Cerebellar nuclear complex (tissue), 1 donor: ENCODE measurements around the gene PLD4.
"Not testable (repeated sequence)": the region's sequence is repeated elsewhere in the genome, so short reads cannot be mapped to it uniquely, and the experiment has no call there.

Experiments
- DNase-seq, 2 experiments: peaks; one replicate each; lab custom pipeline; 2025; lab: John Stamatoyannopoulos, UW

The PLD4 gene

DNA sequence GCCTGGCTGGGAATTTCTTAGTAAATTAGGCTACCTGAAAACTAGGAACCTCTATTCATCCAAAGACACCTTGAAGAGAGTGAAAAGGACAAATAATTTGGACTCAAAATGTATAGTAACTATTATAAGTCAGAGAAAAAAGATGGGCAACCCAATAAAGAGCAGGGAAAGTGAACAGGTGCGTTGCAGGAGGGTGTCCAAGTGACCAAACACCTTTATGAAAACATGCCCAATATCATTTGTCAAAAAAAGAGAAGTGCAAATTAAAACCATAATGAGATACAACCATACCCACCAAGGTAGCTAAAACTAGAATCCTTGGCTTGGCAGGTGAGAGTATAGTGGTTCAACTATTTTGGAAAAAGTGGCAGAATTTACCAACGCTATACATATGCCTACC, 24.9 kb upstream of the PLD4 start:
- no peak for DNase-seq

DNA sequence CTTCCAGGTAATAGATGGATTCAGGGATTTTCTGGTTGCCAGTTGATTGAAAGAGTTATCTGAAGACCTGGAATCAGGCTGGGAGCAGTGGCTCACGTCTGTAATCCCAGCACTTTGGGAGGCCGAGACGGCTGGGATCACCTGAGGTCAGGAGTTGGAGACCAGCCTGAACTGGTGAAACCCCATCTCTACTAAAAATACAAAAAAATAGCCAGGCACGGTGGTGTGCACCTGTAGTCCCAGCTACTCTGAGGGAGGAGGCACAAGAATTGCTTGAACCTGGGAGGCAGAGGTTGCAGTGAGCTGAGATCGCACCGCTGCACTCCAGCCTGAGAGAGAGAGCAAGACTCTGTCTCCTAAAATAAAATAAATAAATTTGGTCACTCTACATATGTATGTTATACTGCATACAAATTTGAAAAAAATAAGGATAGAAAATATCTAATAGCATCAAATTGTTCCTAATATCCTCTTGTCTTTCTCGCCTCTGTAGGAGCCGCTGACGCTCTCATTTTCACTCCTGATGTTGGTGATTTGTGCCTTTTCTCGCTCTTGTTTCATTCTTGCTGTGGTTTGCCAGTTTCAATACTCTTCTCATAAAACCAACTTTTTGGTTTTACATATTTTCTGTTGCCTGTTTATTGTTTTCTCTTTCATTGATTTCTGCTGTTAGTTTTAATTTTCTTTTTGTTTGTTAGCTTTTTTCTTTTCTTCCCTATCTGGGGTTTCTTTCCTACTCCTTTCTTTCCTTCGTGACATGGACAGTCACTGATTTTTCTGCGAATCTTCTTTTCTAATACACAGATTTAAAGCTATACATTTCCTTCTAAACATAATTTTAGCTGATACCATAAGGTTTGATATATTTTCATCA, 23.8 kb upstream of the PLD4 start:
- no peak for DNase-seq

- DNase-seq: peak in 1 of 2 experiments; percentile 19
Measured at GRCh38 chr14:104903990-104904389, 20.7 kb upstream of the PLD4 start.

- not testable (repeated sequence) for DNase-seq
Measured at GRCh38 chr14:104904650-104905578, 19.8 kb upstream of the PLD4 start.

DNA sequence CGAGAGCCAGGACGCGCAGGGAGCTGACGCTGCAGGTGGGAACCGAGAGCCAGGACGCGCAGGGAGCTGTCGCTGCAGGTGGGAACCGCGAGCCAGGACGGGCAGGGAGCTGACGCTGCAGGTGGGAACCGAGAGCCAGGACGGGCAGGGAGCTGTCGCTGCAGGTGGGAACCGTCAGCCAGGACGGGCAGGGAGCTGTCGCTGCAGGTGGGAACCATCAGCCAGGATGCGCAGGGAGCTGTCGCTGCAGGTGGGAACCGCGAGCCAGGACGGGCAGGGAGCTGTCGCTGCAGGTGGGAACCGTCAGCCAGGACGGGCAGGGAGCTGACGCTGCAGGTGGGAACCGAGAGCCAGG, 19.1 kb upstream of the PLD4 start:
- not testable (repeated sequence) for DNase-seq

GRCh38 chr14:104908303-104908702, 16.4 kb upstream of the PLD4 start:
- no peak for DNase-seq

GRCh38 chr14:104912053-104912452, 12.6 kb upstream of the PLD4 start:
- no peak for DNase-seq

DNA sequence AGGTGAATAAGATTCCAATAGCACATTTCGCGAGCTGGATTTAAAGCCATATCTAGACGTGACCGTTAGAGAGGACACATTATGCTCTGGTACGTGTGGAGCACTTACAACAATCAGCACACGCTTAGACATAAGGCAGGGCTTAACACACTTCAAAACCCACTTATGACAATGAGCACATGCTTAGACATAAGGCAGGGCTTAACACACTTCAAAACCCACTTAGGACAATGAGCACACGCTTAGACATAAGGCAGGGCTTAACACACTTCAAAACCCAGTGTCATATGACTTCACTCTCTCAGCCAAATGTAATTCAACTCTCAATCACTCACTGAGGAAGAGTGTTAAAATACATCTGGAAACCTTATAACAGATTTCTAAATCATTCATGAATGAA, 11.2 kb upstream of the PLD4 start:
- no peak for DNase-seq

- no peak for DNase-seq
Measured at GRCh38 chr14:104917116-104917515, 7.6 kb upstream of the PLD4 start.

DNA sequence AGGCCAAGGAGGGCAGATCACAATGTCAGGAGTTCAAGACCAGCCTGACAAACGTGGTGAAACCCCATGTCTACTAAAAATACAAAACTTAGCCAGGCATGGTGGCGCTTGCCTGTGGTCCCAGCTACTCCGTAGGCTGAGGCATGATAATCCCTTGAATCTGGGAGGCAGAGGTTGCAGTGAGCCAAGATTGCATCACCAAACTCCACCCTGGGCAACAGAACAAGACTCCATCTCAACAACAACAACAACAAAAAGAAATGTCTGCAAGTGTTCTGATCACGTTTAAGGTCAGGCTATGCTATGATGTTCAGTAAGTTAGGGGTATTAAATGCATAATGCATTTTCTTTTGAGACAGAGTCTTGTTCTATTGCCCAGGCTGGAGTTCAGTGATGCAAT, 6.7 kb upstream of the PLD4 start:
- no peak for DNase-seq

DNA sequence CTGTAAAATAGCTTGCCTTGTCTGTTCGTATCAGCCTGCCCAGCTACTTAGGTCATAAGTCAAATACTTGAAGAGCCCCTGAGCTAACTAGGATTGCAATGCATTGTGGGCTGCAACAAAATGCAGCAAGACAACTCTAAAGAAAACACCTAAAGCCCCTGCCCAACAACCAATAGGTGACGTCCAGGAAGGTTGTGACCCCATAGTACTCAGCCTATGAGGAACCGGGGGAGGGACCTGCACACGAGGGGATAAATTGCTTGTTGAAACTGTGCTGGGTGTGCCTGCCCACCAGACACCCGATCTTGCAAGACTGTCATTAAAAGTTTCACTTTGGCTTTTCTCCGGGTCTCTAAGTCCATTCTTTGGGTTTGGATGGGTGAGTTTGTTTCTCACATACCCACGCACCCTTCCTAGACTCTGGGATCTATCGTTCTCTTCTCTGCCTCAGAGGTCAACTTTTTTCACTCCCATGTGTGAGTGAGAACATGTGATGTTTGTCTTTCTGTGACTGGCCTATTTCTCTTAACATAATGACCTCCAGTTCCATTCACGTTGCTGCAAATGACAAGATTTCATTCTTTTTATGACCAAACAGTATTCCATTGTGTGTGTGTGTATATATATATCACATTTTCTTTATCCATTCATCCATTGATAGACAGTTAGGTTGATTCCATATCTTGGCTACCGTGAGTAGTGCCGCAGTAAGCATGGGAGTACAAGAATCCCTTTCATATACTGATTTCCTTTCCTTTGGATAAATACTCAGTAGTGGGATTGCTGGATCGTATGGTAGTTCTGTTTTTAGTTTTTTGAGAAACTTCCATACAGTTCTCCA, 5.3 kb upstream of the PLD4 start:
- not testable (repeated sequence) for DNase-seq

DNA sequence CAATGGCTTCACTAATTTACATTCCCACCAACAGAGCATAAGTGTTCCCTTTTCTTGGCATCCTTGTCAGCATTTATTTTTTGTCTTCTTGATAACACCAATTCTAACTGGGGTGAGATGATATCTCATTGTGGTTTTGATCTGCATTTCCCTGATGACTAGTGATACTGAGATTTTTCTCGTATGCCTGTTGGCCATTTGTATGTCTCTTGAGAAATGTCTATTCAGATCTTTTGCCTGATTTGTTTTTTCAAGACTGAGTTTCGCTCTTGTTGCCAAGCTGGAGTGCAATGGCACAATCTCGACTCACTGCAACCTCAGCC, 4.7 kb upstream of the PLD4 start:
- no peak for DNase-seq

- no peak for DNase-seq
Measured at GRCh38 chr14:104923640-104924420, 849 bp upstream of the PLD4 start.

- DNase-seq: no peak
Measured at GRCh38 chr14:104925214-104925854, 655 bp downstream of the PLD4 start.

- DNase-seq: no peak
Measured at GRCh38 chr14:104925855-104926609, 1.4 kb downstream of the PLD4 start.

DNA sequence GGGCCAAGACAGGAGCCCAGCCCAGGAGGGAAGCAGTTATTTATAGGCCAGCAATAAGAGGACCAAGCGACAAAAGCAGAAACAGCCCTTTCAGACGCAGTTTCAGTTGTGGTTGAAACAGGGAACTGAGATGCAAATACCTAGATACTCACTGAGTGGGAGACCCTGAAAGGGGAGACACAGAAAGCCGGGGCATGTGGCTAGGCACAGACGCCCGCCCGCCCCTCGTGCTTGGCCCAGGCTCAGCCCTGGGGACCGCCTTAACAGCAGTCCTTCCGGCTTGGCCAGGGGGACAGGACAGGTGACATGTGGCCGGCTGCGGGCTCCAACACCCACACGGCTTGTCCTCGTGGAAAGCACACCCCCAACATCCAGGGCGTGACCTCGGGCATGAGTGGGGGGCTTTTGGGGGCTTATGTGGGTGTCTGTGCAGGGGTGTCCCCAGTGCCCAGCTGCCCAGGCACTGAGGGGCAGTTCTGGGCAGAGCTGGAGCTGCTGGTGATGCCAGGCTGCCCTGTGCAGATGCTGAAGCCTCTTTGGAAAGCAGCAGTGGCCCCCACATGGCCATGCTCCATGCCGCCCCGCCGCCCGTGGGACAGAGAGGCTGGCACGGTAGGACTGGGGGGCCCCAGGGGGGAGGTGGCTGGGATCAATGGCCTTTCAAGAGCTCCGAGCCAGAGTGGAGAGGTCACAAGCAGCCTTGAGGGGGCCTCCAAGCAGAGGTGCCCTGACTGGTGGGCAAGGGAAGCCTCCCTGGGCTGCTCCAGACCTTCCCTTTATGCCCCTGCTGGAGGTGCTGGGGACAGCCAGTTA, 2.1 kb downstream of the PLD4 start:
- DNase-seq: no peak

DNA sequence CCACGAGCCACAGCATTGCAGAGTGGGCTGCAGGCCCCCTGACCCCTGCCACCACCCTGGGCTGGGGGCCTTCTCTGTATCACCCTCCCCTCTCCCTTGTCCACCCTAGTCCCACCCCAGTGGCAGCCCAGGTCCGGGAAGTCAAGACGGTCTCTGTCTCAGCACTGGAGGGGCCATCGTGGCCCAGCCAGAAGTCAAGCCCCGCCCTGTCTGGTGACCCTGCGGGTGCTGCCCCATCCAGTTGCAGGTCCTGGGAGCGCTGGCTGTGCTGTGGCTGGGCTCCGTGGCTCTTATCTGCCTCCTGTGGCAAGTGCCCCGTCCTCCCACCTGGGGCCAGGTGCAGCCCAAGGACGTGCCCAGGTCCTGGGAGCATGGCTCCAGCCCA, 2.7 kb downstream of the PLD4 start:
- no peak for DNase-seq

GRCh38 chr14:104927901-104928300, 3.2 kb downstream of the PLD4 start:
- DNase-seq: no peak

GRCh38 chr14:104928391-104929133, 3.9 kb downstream of the PLD4 start:
- no peak for DNase-seq
